ENCODE data around the gene LRRN1.

Gene LRRN1

DNA sequence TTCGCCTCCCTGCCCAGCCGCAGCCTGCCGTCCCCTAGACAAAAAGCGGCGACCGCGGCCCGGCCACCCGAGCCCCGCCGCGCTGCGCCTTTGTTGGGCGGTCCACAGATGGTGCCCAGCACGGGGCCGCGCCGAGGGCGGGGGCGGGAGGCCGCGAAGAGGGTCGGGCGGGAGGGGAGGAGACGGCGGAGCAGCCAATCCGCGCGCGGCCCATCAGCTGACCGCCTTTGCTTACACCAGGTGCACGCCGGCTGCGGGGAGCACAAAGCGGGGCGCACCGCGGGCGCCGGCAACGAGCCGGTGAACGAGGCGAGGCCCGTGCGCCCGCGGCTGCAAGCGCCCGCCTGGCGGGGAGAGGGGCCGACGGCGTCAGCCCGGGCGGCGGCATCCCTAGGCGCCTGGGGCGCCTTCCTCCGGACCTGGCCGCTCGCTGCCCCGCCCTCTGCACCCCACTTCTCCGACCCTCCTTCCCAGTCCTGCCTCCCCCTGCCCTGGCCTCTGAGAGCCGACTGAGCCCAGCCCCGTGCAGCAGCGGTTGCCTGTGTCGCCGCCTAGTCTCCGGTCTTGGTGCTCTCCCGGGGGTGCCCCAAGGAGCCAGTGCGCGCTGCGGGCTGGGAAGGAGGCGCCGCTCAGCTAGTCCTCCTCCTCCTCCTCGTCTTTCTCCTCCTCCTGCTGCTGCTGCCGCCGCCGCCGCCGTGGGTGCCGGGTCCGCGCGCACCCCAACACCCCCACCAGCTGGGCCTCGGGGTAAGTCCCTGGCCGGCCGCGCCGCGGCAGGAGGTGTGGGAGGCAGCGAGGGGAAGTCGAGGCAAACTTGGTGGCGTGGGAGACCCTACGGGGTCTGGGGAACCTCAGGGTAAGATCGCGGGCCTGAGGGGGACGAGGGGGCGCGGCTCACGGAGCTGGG, at the start of gene LRRN1:
LRRN1 (plus strand) TSS at position 259 of the 907 bp plus-strand sequence. CDS start 45,211 bp downstream, outside the sequence.
- in situ Hi-C loops (cut with MboI; ENCODE audit: low sequenced_read_pairs): no loop called here

DNA sequence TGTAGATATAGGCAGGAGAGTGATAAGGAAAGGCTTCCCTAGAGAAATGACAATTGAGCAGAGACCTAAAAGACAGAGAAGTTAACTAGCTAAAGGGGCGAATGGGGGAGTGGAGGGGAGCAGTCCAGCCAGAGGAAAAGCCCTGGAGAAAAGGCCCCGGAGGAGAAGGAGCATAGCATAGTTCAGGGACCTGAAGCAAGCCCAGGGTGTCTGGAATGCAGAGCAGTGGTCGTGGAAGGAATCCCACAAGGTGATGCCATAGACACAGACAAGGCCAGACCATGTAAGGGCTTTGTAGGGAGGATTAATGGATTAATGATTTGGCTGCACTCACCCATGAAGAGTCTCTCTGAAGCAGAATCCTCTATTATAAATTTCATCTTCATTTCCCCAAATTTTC, 45.8 kb upstream of the LRRN1 start:
- in situ Hi-C loops (cut with MboI; ENCODE audit: low sequenced_read_pairs): no loop called here

DNA sequence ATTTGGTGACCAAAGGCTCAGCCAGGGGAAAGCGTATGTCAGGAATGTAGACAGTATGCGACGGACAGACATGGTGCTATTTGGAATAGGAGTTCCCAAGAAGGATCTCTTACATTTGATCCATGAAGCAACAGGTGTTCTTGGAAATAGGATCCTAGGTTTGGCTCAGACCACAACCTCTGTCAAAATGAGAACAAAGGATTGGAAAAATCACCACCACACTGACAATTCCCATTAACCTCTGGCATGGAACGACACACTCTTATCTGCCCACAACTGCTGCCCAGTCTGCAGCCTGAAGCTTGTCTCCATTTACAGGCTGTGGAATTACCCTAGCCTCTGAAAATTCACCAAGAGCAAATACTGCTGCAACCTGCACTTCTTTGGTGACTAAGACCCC, 33.6 kb upstream of the LRRN1 start:
- in situ Hi-C loops (cut with MboI; ENCODE audit: low sequenced_read_pairs): no loop called here

DNA sequence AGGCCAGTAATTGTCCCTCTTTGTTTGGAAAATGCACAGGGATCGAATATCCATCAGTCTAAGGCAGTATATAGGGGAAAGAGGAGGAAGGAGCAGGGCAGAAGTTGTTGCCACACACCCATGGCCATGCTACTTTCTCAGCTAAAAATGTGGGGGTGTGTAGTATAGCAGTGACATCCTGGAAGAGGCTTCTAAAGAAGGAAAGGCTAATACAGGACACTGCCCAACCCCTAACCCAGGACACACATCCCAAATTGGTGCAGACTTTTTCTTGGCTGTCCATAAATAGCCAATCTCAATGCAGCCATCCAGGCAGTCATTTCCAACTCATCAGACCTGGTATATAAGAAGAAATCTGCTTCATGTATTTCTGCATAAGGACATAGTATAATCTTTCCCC, 33.1 kb upstream of the LRRN1 start:
- in situ Hi-C loops (cut with MboI; ENCODE audit: low sequenced_read_pairs): no loop called here

DNA sequence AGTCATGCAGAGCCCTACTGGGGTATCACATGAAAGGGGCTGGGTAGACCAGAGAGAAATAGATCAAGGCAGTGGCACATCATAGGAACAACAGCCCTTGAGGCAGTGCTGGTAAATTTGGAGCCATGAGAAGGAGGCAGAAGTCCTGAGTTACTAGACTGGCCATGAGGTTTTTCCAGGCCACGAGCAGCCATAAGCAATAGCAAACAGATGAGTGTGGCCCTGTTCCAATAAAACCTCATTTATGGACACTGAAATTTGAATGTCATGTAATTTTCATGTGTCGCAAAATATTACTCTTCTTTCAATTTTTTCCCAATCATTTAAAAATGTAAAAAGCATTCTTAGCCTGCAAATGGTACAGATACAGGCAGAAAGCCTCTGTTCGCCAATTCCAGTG, 28.1 kb upstream of the LRRN1 start:
- in situ Hi-C loops (cut with MboI; ENCODE audit: low sequenced_read_pairs): no loop called here

DNA sequence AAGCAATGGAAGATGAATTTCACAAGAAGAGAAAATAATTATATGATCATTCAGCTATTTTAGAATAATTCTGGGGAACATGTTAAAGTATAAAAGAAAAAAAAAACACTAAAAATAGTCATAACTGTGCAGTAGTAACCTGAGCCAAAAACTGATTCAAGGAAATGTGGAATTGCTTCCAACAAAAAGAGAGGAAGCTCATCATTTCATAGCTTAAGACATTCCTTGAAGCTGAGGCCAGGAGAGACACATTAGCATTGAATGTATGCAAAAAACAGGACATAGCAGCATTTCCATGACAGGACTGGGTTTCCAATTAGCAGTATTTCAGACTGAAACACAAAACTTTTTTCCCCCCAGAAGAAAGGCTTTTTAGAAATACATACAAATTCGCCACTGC, 27.7 kb upstream of the LRRN1 start:
- in situ Hi-C loops (cut with MboI; ENCODE audit: low sequenced_read_pairs): no loop called here

- in situ Hi-C loops (cut with MboI; ENCODE audit: low sequenced_read_pairs): no loop called here
These were observed 26.9 kb upstream of the LRRN1 start for GRCh38 chr3:3772338-3772737.

DNA sequence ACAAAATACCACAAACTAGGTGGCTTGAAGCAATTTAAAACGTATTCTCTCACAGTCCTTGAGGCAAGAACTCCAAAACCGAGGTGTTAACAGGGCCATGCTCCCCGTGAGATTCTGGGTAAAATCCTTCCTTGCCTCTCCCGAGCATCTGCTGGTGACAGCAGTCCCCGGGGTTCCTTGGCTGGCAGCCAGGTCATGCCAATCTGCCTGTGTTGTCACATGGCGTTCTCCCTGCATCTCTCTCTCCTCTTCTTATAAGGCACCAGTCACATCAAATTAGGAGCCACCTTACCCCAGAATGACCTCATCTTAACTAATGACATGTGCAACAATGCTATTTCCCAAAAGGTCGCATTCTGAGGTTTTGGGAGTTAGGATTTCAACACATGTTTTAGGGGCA, 26.3 kb upstream of the LRRN1 start:
- in situ Hi-C loops (cut with MboI; ENCODE audit: low sequenced_read_pairs): no loop called here

- in situ Hi-C loops (cut with MboI; ENCODE audit: low sequenced_read_pairs): no loop called here
These were observed 22.6 kb upstream of the LRRN1 start for GRCh38 chr3:3776607-3777006.

DNA sequence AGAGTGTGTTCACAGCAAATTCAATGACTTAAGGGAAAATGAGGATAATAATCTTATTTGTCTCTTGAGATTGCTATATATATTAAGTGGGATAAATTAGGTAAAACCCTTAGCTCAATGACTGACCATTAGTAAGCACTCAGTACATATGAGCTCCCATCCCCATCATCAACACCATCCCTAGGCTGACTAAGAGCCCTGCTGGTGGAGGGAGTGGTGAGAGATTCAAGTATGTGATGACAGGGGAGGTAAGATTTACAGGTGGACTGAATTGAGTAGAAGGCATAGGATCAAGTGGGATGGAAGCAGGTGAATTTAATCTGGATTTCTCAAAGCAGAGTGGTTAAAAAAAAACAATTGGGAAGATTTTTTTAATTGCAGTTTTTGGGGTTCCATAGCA, 21.0 kb upstream of the LRRN1 start:
- in situ Hi-C loops (cut with MboI; ENCODE audit: low sequenced_read_pairs): no loop called here

GRCh38 chr3:3778641-3779270, 20.5 kb upstream of the LRRN1 start:
- in situ Hi-C loops (cut with MboI; ENCODE audit: low sequenced_read_pairs): no loop called here

GRCh38 chr3:3782457-3782856, 16.8 kb upstream of the LRRN1 start:
- in situ Hi-C loops (cut with MboI; ENCODE audit: low sequenced_read_pairs): no loop called here

- in situ Hi-C loops (cut with MboI; ENCODE audit: low sequenced_read_pairs): no loop called here
These were observed 16.0 kb upstream of the LRRN1 start for GRCh38 chr3:3783210-3783609.

GRCh38 chr3:3783696-3784095, 15.5 kb upstream of the LRRN1 start:
- in situ Hi-C loops (cut with MboI; ENCODE audit: low sequenced_read_pairs): no loop called here

DNA sequence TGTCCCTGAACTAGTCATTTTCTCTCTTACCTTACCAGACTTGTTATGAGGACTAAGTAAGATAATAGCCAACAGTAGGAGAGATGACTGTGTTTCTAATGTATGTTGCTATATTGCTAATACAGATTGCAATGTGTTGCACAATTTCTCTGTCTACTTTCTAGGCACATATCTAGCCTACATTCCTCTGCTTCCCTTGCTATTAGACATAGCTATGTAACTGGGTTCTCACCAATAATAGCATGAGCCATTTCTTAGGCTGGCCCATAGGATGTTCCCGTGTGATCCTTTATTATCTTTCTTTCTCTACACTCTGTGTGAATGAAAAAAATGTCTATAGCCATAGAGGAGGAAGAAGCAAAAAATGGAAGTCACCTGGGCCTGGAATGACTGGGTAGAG, 6.8 kb upstream of the LRRN1 start:
- in situ Hi-C loops (cut with MboI; ENCODE audit: low sequenced_read_pairs): no loop called here

- in situ Hi-C loops (cut with MboI; ENCODE audit: low sequenced_read_pairs): no loop called here
These were observed 559 bp upstream of the LRRN1 start for GRCh38 chr3:3798631-3799113.

- in situ Hi-C loops (cut with MboI; ENCODE audit: low sequenced_read_pairs): no loop called here
These were observed 837 bp downstream of the LRRN1 start for GRCh38 chr3:3800080-3800455.

DNA sequence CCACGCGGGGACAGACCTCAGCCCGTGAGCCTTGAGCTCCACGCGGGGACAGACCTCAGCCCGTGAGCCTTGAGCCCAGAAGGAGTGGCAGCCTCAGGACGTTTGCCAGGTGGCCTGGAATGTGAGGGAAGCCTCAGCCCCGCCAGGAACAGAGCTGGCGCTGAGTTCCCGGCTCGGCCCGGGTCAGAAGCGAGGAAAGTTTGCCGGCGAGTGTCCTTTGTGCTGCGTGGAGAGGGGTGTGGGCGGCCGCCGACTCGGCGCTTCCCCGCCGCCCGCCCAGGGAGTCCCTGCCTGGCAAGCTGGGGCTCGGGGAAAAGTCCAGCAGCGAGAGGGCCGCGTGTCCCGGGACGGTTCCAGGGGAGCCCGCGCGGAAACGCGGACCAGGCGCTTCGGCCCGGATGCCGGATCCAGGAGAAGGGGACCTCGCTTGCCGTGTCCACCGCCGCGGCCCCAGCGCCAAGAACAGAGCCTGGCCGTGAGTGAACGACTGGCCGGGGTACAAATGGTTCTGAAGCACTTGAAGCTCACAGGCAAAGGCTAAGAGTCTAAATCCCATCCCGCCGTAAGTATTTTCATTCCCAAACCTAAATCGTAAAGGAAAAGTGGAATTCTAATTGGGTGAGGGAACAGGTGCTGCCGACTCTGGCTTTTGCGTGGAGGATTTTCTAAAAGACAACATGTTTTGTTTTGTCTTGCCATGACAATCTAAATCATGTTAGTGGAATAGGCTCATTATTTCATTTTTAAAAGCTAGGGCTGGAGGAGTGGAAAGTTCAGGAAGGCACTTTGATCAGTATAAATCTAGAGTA, 1.7 kb downstream of the LRRN1 start:
- in situ Hi-C loops (cut with MboI; ENCODE audit: low sequenced_read_pairs): no loop called here

DNA sequence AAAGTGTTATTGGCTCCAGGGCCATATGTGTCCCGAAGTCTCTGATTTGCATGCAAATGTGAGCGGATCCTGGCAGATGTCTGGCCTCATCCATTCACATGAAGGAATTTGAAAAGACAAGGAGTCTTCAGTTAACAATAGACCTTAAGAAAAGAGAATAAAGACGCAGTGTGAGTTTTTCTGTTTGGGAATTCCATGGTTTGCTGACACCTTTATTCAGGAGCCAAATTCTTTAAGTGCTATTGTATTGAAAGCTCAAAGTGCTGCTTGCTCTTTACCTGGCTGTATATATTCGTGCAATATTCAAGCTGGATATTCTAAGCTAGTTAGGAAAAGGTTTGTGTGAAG, 2.2 kb downstream of the LRRN1 start:
- in situ Hi-C loops (cut with MboI; ENCODE audit: low sequenced_read_pairs): no loop called here

DNA sequence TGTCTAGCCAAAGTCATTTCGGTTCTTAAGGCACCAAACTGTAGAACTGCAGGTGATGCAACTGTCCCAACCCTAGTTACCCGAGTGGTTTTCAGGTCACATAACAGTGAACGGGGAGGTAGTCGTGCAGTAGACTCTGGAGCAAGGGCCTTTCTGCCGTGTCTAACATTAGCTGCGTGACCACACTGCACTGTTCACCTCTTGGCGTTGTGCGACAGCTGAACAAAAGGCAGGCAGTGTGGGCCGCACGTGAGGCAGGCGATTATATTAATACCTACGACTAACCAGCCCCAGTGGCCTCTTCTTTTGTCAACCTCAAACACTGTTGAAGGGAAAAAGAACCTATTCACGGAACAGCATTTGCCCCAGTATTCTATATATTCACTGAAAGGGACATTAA, 2.8 kb downstream of the LRRN1 start:
- in situ Hi-C loops (cut with MboI; ENCODE audit: low sequenced_read_pairs): no loop called here

- in situ Hi-C loops (cut with MboI; ENCODE audit: low sequenced_read_pairs): no loop called here
These were observed 5.3 kb downstream of the LRRN1 start for GRCh38 chr3:3804560-3804959.

DNA sequence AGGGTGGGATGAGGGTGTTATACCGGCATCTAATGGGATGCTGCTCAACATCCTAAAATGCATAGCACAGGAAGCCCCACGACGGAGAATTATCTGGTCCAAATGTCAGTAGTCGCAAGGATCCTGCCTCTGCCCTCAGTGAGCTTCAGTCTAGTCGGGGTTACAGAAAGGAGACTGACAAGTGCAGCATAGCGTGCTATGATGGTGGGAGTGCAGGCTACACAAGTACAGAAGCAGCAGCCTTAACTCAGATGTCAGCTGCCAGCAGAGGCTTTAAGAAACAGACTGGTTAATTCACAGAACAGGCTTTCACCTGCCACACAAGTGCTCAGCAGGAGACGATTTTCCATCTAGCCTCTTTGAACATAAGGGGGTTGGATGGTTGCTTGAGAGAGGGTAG, 6.9 kb downstream of the LRRN1 start:
- in situ Hi-C loops (cut with MboI; ENCODE audit: low sequenced_read_pairs): no loop called here
